Eye (tissue), 1 donor: ENCODE data around the gene WDR62.

Experiments used
- DNase-seq: peaks from one replicate; pipeline ENCODE4 v3.0.0-alpha.2; 2015

Gene WDR62

DNA sequence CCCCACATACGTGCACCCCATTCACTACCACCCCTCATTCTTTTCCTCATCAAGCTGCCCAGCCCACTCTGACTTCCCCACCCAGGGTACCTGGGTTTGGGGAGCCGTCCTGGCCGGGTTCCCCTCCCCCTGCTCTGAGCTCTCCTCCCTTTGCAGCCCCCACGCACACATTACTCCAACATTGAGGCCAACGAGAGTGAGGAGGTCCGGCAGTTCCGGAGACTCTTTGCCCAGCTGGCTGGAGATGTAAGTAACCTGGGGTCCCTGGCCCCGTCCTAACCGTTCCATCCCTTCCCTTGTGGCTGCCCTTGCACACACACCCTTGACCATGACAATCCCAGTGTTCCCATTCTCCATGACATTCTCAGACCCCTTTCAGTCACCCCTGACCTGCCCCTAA lies 87.8 kb downstream of the WDR62 start:
- DNase-seq, result no peak

DNA sequence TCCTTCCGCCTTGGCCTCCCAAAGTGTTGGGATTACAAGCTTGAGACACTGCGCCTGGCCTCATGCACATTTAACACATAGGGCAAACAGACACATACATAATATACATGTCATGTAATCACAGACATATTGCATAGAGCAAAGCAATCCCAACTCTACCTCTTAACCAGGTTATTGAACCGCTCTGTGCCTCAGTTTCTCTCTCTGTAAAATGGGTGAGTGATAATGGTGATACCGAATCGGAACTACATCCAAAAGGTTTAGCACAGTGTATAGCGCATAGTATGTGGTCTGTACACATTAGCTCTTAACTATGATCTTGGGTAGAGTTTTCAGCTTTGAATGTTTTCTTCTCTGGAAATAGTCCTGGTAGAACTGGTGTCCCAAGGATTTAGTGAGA lies 89.9 kb downstream of the WDR62 start:
- DNase-seq, result no peak

DNA sequence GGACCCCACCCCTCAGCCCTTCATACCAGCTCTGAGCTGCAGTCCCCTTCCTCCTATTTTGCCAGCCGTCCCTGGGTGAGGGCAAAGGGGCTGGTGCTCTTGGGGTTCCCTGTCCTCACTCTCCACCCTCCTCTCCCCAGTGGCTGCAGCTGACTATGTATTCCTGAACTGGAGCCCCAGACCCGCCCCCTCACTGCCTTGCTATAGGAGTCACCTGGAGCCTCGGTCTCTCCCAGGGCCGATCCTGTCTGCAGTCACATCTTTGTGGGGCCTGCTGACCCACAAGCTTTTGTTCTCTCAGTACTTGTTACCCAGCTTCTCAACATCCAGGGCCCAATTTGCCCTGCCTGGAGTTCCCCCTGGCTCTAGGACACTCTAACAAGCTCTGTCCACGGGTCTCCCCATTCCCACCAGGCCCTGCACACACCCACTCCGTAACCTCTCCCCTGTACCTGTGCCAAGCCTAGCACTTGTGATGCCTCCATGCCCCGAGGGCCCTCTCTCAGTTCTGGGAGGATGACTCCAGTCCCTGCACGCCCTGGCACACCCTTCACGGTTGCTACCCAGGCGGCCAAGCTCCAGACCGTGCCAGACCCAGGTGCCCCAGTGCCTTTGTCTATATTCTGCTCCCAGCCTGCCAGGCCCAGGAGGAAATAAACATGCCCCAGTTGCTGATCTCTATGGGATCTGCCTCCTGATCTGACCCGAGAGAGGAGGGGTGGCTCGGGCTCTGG lies 95.1 kb downstream of the WDR62 start:
- DNase-seq, result no peak

DNA sequence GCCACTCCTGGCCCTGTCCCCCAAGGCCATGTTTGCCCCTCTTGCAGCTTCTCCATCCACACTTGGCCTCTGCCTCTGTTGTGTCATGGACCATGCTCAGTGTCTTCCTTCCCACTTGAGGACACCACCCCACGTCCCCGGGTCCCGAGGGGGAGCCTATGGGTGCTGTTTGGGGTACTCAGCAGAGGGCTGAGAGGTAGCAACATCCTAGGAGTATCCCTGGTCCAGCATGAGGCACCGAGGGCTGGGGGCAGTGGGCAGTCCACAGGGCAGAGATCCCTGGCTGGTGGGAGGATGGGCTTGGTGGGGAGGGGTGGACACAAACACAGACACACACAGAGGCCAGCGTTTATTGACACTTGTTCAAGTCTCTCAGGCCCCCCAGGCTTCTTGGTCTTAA lies 95.9 kb downstream of the WDR62 start:
- no peak for DNase-seq

DNA sequence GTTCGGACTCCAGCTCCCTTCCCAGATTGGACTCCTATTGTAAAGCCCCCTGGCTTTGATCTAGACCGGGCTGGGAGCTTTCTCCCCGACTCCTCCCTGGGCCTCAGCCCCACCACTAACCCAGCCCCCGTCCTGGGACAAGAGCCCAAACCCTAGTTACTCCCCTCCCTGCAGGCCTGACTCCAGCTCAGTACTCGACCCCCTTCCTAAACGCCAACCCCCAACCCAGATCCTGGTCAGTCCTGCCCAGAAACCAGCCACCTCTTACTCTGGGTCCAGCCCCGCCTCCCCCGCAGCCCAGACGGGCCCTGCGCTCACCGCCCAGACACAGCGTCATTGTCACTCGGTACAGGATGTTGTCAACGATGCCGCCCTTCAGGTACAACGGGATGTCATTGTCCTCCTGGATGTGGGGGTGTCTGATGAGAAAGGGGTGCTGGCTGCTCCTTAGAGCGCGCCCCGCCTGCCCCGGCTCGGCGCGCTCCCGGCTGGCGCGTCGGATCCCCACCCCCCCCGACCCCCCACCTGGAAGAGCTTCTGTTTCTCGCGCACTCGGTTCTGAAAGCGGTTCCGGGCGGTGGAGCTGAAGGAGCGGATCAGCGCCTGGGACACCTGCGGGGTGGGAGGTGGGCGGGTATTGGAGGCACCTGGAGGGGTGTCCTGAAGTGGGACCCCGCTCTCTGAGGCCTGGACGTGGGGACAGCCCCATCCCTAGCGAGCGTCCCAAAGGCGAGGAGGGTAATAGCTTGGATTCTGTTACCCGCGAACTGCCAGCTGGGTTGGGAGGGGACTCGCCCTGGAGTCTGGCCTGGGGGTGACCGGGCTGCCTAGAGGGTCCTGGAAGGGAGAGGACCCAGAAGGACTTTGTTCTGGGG lies 96.7 kb downstream of the WDR62 start:
- peak; percentile 51 for DNase-seq

DNA sequence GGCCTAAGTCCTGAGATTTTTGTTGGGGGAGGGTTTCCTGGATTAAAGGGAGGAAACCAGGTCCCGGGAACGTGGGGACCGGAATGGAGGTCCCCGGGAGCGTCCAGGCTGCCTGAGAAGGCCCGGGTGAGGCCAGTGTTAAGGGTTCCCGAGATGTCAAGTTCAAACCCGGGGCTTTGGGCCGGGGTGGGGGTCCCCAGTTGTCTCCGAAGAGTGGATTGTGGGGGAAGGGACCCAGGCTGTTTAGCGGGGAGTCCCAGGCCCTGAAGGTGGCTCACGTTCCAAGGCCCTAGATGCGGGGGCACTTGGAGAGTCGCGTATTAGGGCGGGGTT lies 97.3 kb downstream of the WDR62 start:
- DNase-seq, result peak; percentile 41

DNA sequence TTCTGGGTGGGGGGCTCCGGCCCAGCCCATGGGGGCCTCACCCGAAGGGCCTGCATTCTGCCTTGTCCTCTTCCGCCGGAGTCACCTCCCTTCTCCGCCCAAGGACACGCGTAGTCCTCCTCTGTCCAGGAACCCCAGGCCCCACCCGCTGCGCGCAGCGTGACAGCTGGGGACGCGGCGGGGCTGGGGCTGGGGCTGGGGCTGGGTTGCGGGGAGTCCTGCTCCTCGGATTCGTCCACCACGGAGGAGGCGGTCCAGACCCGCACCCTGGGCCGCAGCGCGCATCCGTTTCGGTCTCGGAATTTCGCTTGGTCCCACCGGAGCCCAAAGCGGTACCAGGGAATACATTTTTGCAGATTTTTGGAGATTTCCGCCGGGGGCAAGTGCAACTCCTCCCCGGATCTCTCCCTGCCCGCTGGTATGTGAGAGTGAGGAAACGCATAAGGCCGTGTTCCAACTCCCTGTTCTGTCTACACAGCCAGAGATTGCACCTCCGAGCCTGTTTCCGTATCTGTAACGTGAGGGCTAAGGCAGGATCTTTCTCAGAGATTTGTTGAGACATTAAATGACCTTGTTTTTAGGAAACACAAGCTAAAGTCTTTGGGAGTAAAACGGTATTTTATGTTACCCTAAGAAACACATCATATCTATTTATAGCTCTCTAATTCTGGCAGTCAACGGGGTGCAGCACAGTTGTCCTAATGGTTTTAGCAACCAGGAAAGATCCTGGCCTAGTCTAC lies 97.8 kb downstream of the WDR62 start, which contains the start of gene COX7A1:
COX7A1 (minus strand) TSS at position 96 of the 740 bp plus-strand sequence; CDS start at position 56, 40 bp downstream.
- DNase-seq, result peak; percentile 57

DNA sequence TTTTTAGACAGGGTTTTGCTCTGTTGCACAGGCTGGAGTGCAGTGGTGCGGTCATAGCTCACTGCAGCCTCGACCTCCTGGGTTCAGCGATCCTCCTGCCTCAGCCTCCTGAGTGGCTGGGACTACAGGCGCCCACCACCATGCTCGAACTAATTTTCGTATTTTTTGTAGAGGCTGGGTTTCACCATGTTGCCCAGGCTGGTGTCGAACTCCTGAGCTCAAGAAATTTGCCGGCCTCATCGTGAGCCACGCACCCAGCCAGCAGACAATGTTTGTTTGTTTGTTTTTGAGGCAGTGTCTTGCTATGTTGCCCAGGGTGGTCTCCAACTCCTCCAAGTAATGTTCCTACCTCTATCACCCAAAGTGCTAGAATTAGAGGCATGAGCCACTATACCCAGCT lies 98.4 kb downstream of the WDR62 start:
- no peak for DNase-seq
